ENCODE measurements around the gene OR4A47.
"Not testable (repeated sequence)": the region's sequence is repeated elsewhere in the genome, so short reads cannot be mapped to it uniquely, and the experiment has no call there.

GRCh38 chr11:48455909-48456308, 32.7 kb upstream of the OR4A47 start:
- not testable (repeated sequence) for TF ChIP-seq EZH2phosphoT487 (IDR thresholded peaks at IDR 0.05; ENCODE audit: borderline replicate concordance, low read depth); CTCF (IDR thresholded peaks at IDR 0.05); EP300 (IDR thresholded peaks at IDR 0.05; ENCODE audit: borderline replicate concordance in 1 of 2, low read depth in 1 of 2, low read length in 1 of 2); MAX (IDR thresholded peaks at IDR 0.05; ENCODE audit: low read depth)

All from SK-N-SH (cell line).